ENCODE results near the gene AK5.
"Not testable (repeated sequence)": the region's sequence is repeated elsewhere in the genome, so short reads cannot be mapped to it uniquely, and the experiment has no call there.

AK5 gene

DNA sequence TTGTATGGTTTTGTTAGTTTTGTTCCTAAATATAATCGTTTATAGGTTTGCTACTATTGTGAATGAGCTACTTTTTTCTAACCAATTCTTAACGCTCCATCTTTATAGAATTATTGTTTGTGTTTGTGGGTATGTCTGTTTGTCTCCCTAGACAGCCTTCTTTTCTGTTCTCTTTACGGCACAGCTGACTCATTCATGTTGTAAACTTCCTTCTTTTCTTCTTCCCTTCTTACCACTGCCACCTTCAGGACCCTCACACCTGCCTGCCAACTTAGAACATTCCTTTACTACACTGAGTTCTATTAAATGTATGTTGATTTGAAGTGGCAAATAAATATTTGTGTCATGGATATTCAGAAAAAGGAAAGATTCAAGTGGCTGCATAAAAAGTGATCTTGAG, 29.1 kb downstream of the AK5 start:
- no peak for DNase-seq (ENCODE audit: low spot score)
- Mint-ChIP-seq H3K27ac (no peak overlapping the region), H3K4me1 (ENCODE audit: low read depth) (peaks cover 14% of the 10 kb centered on the region), H3K27me3 (ENCODE audit: low read depth) (no peaks in the 10 kb centered on the region), H3K9me3 (peaks cover 4% of the 10 kb centered on the region), H3K4me3 (no peak overlapping the region), H3K36me3 (ENCODE audit: low read depth) (no peaks in the 10 kb centered on the region)

DNA sequence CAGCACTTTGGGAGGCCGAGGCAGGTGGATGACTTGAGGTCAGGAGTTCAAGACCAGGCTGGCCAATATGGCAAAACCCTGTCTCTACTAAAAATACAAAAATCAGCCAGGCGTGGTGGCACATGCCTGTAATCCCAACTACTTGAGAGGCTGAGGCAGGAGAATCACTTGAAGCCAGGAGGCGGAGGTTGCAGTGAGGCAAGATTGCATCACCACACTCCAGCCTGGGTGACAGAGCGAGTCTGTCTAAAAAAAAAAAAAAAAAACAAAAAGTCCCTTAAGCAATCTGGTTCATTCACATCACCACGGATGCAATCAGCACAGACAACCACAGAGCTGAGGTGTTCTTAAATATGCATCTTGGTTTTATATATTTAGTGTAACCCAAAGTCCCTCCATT, 30.5 kb downstream of the AK5 start:
- H3K4me1 Mint-ChIP-seq (ENCODE audit: low read depth) = peaks cover 14% of the 10 kb centered on the region
- not testable (repeated sequence) for H3K27me3 Mint-ChIP-seq (ENCODE audit: low read depth); H3K36me3 Mint-ChIP-seq (ENCODE audit: low read depth); H3K4me3 Mint-ChIP-seq; H3K27ac Mint-ChIP-seq; DNase-seq (ENCODE audit: low spot score); H3K9me3 Mint-ChIP-seq

DNA sequence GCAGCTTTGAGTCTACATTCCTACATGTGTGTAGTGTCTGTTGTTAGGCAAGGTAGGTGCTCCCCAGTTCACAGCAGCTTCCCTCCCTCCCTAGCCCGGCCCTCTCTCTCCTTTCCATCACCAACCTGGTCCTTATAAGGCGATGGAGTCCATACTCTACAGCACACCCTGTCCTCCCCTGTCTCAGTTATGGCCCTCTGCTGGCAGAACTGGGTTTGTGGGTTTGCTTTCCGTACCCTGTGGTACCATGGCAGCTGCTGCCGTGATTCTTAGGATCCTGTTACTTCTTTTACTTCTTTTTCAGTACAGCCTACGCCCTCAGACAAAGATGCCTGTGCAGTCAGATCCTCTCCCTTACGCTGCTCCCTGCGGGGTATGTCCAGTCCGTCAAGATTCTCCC, 31.7 kb downstream of the AK5 start:
- no peaks in the 10 kb centered on the region for H3K27me3 Mint-ChIP-seq (ENCODE audit: low read depth)
- no peak overlapping the region for H3K4me3 Mint-ChIP-seq
- no peaks in the 10 kb centered on the region for H3K9me3 Mint-ChIP-seq
- no peak for DNase-seq (ENCODE audit: low spot score)
- no peaks in the 10 kb centered on the region for H3K36me3 Mint-ChIP-seq (ENCODE audit: low read depth)
- peaks cover 14% of the 10 kb centered on the region for H3K4me1 Mint-ChIP-seq (ENCODE audit: low read depth)
- no peak overlapping the region for H3K27ac Mint-ChIP-seq

DNA sequence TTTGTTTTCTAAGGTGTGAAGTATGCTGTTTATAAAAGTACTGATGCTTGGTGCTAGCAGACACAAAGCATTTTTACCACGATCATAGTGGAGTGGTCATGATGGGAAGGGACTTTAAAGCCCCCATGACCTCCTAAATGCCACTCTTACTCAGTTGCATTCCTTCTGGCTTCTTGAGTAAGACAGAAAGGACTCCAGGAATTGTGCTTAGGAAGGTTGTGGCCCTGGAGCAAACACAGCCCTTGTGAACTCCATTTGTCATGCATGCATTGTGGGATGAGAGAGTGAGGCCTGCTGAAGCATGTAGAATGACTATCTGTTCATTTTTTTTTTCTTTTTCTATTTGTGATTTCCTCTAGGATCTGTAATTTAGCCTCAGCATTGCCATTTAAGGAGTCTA, 34.2 kb downstream of the AK5 start:
- H3K27ac Mint-ChIP-seq = no peak overlapping the region
- DNase-seq (ENCODE audit: low spot score) = no peak
- peaks cover 3% of the 10 kb centered on the region for H3K4me1 Mint-ChIP-seq (ENCODE audit: low read depth)
- no peak overlapping the region for H3K4me3 Mint-ChIP-seq
- no peaks in the 10 kb centered on the region for H3K27me3 Mint-ChIP-seq (ENCODE audit: low read depth)
- no peaks in the 10 kb centered on the region for H3K9me3 Mint-ChIP-seq
- H3K36me3 Mint-ChIP-seq (ENCODE audit: low read depth) = no peaks in the 10 kb centered on the region

DNA sequence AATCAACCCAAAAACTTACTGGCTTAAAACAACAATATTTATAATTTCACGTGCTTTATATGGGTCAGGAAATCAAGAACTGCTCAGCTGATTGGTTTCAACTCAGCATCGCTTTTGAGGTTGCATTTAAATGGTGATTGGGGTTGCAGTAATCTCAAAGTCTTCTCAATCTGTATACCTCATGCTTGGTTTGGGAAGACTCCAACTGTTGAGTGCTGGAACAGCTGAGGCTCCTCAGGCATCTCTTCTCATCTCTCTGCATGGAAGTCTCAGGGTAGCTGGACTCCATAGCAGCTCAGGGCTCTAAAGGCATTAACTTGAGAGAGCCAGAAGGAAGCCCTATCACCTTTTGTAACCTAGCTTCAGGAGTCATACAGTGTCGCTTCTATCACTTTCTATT, 35.1 kb downstream of the AK5 start:
- Mint-ChIP-seq H3K4me3 (no peak overlapping the region), H3K36me3 (ENCODE audit: low read depth) (no peaks in the 10 kb centered on the region), H3K9me3 (no peaks in the 10 kb centered on the region), H3K27me3 (ENCODE audit: low read depth) (no peaks in the 10 kb centered on the region), H3K4me1 (ENCODE audit: low read depth) (peaks cover 3% of the 10 kb centered on the region), H3K27ac (no peak overlapping the region)
- no peak for DNase-seq (ENCODE audit: low spot score)

DNA sequence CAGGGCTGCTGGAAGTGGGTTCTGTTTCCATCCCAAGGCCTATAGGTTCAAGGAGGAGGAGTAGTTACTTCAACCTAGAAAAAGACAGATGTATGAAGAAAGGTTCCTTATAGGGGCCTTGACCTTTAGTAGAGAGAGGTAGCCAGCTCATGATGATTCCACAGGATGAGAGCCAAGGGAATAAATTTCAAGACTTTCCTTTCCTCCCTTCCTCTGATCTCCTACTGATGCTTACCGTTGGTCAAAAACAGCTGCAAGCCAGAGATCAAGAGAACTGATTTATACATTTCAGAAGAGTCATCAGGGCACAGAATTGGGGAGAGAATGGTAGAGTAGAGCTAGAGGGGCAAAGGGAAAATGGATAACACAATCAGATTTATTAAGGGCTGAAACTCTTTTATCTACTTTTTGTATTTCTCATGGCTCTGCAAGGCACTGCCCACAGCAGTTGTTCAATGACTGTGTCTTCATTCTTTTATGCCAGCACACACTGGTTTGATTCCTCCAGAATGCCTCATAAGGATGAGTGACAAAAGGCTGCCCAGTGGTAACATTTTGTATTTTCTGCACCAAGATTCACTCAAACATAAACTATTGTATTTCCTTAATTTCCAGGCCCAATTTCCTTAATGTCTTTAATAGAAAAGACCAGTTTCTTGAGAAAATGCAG, 37.4 kb downstream of the AK5 start:
- DNase-seq (ENCODE audit: low spot score) = no peak
- Mint-ChIP-seq H3K4me1 (ENCODE audit: low read depth) (no peaks in the 10 kb centered on the region), H3K27me3 (ENCODE audit: low read depth) (no peaks in the 10 kb centered on the region), H3K36me3 (ENCODE audit: low read depth) (no peaks in the 10 kb centered on the region), H3K27ac (no peak overlapping the region), H3K4me3 (no peak overlapping the region), H3K9me3 (no peaks in the 10 kb centered on the region)

DNA sequence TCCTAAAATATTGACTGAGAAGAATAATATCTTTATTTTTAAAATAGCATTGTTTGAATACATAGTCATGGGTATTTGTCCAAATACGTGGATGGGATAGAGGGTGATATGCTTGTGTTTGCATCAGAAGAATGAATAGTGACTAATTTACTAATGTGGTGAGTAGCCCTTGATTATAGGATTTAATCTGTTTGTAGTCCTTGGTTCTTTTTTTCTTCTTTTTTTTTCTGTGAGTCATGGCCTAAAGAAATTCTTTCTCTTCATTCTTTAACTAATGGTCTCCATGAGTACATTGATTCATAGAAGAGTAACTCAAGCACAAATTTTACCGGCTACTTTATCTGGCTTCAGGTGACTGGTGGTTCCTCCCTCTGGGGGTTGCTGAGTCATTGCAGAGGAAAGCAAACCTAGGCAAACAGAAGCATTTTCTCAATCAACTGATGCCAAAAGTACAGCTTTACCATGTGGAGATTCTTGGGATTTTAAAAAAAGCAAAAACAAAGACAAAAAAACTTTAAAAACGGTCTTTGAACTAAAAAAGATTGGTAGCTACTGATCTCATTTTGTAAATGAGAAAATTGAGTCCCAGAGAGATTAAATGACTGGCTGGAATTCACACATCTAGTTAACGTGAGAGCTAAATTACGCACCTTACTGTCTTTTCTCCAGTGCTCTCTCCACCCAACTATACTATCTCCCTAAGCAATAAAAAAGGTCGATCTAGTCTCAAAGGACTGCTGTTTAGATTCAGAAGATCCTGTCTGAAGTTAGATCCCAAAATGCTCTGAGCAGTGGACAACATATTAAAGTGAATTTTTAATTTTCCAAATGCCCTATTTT, 40.5 kb downstream of the AK5 start:
- H3K27ac Mint-ChIP-seq = no peak overlapping the region
- DNase-seq (ENCODE audit: low spot score) = no peak
- no peaks in the 10 kb centered on the region for H3K9me3 Mint-ChIP-seq
- H3K4me1 Mint-ChIP-seq (ENCODE audit: low read depth) = no peaks in the 10 kb centered on the region
- H3K4me3 Mint-ChIP-seq = no peak overlapping the region
- no peaks in the 10 kb centered on the region for H3K27me3 Mint-ChIP-seq (ENCODE audit: low read depth)
- H3K36me3 Mint-ChIP-seq (ENCODE audit: low read depth) = no peaks in the 10 kb centered on the region

DNA sequence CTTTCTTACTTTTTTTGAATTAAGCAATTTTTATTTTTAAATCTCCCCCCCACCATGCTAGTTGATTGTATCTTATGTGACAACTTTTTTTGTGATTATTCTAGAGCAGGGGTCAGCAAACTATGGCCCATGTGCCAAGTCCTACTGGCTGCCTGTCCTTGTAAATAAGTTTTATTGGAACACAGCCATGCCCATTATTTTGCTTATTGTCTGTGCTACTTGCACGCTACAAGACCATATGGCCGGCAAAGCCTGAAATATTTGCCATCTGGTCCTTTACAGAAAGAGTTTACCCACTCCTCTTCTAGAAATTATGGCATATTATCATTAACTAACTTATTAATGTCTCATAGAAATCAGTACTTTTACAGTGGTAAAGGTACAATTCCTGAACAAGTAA, 51.7 kb downstream of the AK5 start:
- no peak overlapping the region for H3K27ac Mint-ChIP-seq
- no peak for DNase-seq (ENCODE audit: low spot score)
- H3K9me3 Mint-ChIP-seq = no peaks in the 10 kb centered on the region
- no peak overlapping the region for H3K4me3 Mint-ChIP-seq
- H3K4me1 Mint-ChIP-seq (ENCODE audit: low read depth) = no peaks in the 10 kb centered on the region
- no peaks in the 10 kb centered on the region for H3K27me3 Mint-ChIP-seq (ENCODE audit: low read depth)
- H3K36me3 Mint-ChIP-seq (ENCODE audit: low read depth) = no peaks in the 10 kb centered on the region

DNA sequence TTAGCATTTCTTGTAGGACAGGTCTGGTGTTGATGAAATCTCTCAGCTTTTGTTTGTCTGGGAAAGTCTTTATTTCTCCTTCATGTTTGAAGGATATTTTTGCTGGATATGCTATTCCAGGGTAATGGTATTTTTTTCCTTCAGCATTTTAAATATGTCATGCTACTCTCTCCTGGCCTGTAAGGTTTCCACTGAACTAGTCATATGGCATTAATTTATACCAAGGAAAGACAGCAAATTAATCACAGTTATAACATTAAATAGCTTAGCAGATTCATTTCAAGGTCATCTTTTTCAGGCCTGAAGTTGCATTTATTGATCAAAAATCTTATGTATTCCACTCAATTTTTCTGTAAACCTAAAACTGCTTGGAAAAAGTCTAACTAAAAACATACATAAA, 54.9 kb downstream of the AK5 start:
- H3K36me3 Mint-ChIP-seq (ENCODE audit: low read depth) = no peaks in the 10 kb centered on the region
- H3K9me3 Mint-ChIP-seq = no peaks in the 10 kb centered on the region
- no peak for DNase-seq (ENCODE audit: low spot score)
- no peaks in the 10 kb centered on the region for H3K4me1 Mint-ChIP-seq (ENCODE audit: low read depth)
- H3K4me3 Mint-ChIP-seq = no peak overlapping the region
- no peaks in the 10 kb centered on the region for H3K27me3 Mint-ChIP-seq (ENCODE audit: low read depth)
- no peak overlapping the region for H3K27ac Mint-ChIP-seq

DNA sequence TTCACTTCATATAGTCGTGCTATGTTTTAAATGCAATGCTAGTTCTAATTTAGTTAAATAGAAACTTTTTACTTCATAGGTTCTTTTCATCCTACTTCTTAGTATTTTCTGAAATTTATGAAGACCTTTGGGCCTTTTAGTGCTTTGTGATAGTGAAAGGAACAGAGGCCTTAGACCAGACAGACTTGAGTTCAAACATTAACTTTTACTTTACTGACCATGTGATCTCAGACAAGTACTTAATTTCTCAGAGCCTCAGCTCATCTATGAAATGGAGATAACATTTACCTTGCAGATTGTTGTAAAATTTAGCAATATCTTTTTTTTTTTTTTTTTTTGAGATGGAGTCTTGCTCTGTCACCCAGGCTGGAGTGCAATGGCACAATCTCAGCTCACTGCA, 57.5 kb downstream of the AK5 start:
- H3K27ac Mint-ChIP-seq = no peak overlapping the region
- H3K9me3 Mint-ChIP-seq = no peaks in the 10 kb centered on the region
- DNase-seq (ENCODE audit: low spot score) = no peak
- no peaks in the 10 kb centered on the region for H3K27me3 Mint-ChIP-seq (ENCODE audit: low read depth)
- H3K4me3 Mint-ChIP-seq = no peak overlapping the region
- no peaks in the 10 kb centered on the region for H3K36me3 Mint-ChIP-seq (ENCODE audit: low read depth)
- H3K4me1 Mint-ChIP-seq (ENCODE audit: low read depth) = no peaks in the 10 kb centered on the region

DNA sequence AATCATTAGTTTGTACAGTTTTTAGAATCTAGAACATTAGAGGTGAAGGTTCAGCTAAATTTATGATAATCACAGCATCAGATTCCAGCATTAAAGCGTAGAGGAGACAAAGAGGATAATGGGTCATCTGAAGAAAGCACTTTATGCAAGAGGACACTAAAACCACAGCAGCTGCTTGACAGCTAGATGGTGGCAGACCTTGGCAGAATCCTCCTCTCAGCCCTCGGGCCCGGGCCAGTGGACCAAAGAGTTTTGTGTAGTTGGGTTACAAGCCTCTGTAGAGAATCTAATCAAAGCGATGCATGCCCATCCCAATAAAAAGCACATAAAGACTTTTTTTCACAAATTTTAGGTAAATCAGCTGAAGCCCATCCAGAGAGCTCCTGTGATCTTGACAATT, 59.4 kb downstream of the AK5 start:
- H3K36me3 Mint-ChIP-seq (ENCODE audit: low read depth) = no peaks in the 10 kb centered on the region
- no peaks in the 10 kb centered on the region for H3K27me3 Mint-ChIP-seq (ENCODE audit: low read depth)
- H3K9me3 Mint-ChIP-seq = no peaks in the 10 kb centered on the region
- no peak overlapping the region for H3K27ac Mint-ChIP-seq
- DNase-seq (ENCODE audit: low spot score) = no peak
- no peak overlapping the region for H3K4me3 Mint-ChIP-seq
- H3K4me1 Mint-ChIP-seq (ENCODE audit: low read depth) = no peaks in the 10 kb centered on the region

DNA sequence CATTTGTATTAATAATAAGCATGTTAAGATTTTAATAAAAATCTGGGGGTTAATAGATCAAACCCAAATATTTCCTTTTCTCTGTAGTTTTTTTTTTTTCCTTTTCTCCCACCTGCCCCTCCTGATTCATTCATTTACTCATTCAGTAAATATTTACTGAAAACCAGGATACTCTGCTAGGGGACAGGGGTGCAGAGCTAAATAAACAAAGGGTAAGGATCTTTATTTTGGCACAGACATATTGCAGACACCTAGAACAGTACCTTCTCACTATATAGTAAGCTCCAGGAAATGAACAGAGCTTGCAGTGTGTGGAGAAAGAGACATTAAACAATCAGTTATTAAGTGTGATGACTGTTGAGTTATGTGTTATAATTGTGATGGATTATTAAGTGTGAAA, 60.9 kb downstream of the AK5 start:
- Mint-ChIP-seq H3K27me3 (ENCODE audit: low read depth) (no peaks in the 10 kb centered on the region), H3K4me1 (ENCODE audit: low read depth) (peaks cover 3% of the 10 kb centered on the region), H3K36me3 (ENCODE audit: low read depth) (no peaks in the 10 kb centered on the region), H3K27ac (no peak overlapping the region), H3K9me3 (no peaks in the 10 kb centered on the region), H3K4me3 (no peak overlapping the region)
- DNase-seq (ENCODE audit: low spot score) = no peak

DNA sequence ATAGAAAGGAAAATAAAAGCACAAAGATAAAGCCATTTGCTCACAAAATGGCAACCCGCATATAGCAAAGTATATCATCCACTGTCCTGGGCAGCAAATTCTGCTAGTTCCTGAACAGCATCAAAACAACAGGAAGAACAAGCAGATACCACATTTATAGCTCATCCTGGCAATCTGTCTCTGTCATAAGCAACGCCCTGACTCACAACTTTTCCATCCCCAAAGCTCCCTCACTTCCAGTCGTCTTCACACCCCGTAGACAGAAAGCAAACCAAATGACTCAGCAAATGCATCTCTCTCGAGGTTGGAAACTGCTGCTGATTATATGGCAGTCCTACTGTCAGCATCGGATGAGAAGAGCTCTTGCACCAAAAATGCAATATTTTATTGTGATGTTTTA, 65.8 kb downstream of the AK5 start:
- Mint-ChIP-seq H3K4me3 (no peak overlapping the region), H3K4me1 (ENCODE audit: low read depth) (peaks cover 3% of the 10 kb centered on the region), H3K27me3 (ENCODE audit: low read depth) (no peaks in the 10 kb centered on the region), H3K27ac (peak overlapping the region; percentile 10), H3K9me3 (no peaks in the 10 kb centered on the region), H3K36me3 (ENCODE audit: low read depth) (no peaks in the 10 kb centered on the region)
- DNase-seq (ENCODE audit: low spot score) = no peak

DNA sequence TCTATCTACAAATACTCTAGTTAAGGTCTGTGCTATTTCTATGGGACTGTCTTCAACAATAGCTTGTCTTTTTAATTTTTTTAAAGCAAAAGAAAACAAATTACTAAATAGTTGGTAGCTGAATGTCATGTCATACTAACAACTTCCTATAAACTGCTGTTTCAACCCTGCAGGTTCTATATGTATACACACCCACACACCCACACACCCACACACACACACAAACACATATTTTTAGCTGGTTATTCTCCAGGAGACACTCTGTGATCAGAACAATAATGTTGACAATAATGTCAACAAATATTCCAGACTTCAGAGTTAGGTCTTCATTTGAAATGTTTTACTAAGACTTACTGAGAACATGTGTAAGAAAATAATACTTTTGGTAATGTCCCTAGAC, 66.7 kb downstream of the AK5 start:
- Mint-ChIP-seq H3K9me3 (no peaks in the 10 kb centered on the region), H3K27me3 (ENCODE audit: low read depth) (no peaks in the 10 kb centered on the region), H3K27ac (no peak overlapping the region), H3K4me3 (no peak overlapping the region), H3K36me3 (ENCODE audit: low read depth) (no peaks in the 10 kb centered on the region), H3K4me1 (ENCODE audit: low read depth) (peaks cover 3% of the 10 kb centered on the region)
- DNase-seq (ENCODE audit: low spot score) = no peak

DNA sequence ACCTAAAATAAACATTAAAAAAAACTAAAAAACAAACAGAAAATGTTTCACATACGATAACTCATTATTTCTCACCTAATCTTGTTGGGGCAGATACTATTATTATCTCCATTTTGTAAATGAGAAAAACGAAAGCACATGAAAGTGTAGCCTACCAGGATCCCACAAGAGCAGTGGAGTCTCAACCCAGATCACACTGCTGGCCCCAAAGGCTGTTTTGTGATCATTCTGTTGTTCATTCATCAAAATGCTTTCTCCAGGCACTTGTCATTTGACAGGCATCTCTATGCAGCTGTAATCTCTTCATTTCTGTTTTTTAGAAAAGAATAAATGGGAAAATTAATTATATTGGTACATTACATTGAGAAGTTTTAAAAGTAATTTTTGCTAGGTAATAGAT, 67.5 kb downstream of the AK5 start:
- Mint-ChIP-seq H3K27ac (no peak overlapping the region), H3K4me1 (ENCODE audit: low read depth) (peaks cover 3% of the 10 kb centered on the region), H3K36me3 (ENCODE audit: low read depth) (no peaks in the 10 kb centered on the region), H3K9me3 (no peaks in the 10 kb centered on the region), H3K4me3 (no peak overlapping the region), H3K27me3 (ENCODE audit: low read depth) (no peaks in the 10 kb centered on the region)
- no peak for DNase-seq (ENCODE audit: low spot score)
